B cell (primary cell): ENCODE results near the gene IGSF9.

ENCODE experiments used
- EZH2 ChIP-seq: IDR thresholded peaks from 2 replicates; pipeline ENCODE4 v1.6.1; 2012; ENCODE audit warnings: borderline replicate concordance, low read depth, mild to moderate bottlenecking, moderate library complexity, low read length; ENCODE audit not compliant: insufficient read depth, poor library complexity, severe bottlenecking
- TF ChIP-seq, protein P1 (sequence below): fragments of 200-600 bp; IDR thresholded peaks from one replicate; pipeline ENCODE4 v1.8.0; 2022; ENCODE audit warnings: antibody characterized with exemption, mild to moderate bottlenecking

- TF ChIP-seq, protein P1, sequence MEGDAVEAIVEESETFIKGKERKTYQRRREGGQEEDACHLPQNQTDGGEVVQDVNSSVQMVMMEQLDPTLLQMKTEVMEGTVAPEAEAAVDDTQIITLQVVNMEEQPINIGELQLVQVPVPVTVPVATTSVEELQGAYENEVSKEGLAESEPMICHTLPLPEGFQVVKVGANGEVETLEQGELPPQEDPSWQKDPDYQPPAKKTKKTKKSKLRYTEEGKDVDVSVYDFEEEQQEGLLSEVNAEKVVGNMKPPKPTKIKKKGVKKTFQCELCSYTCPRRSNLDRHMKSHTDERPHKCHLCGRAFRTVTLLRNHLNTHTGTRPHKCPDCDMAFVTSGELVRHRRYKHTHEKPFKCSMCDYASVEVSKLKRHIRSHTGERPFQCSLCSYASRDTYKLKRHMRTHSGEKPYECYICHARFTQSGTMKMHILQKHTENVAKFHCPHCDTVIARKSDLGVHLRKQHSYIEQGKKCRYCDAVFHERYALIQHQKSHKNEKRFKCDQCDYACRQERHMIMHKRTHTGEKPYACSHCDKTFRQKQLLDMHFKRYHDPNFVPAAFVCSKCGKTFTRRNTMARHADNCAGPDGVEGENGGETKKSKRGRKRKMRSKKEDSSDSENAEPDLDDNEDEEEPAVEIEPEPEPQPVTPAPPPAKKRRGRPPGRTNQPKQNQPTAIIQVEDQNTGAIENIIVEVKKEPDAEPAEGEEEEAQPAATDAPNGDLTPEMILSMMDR = no peak
- TF ChIP-seq EZH2 = no peak
Observed at GRCh38 chr1:159883134-159883533, 62.3 kb downstream of the IGSF9 start.
